Neutrophil (primary cell): ENCODE measurements around the gene F7.
"Not testable (repeated sequence)": the region's sequence is repeated elsewhere in the genome, so short reads cannot be mapped to it uniquely, and the experiment has no call there.

Source experiments
- H3K27ac ChIP-seq: fragments of 200-600 bp; sonication (generic); 2 replicates; pipeline ENCODE4 v1.5.1; 2016; ENCODE audit warnings: mild to moderate bottlenecking, moderate library complexity
- H3K27me3 ChIP-seq: fragments of 200-600 bp; sonication (generic); 2 replicates; pipeline ENCODE4 v1.6.0; 2016; ENCODE audit warnings: mild to moderate bottlenecking
- H3K36me3 ChIP-seq: fragments of 200-600 bp; sonication (generic); 2 replicates; pipeline ENCODE4 v1.5.1; 2017
- H3K4me1 ChIP-seq, 2 experiments: fragments of 200-600 bp in 1 of 2; sonication (generic) in 1 of 2; 1 replicate in 1 of 2; 2 replicates in 1 of 2; pipeline versions ENCODE4 v1.5.1 to v1.6.1; 2013 to 2016; ENCODE audit warnings: low read depth in 1 of 2, low read length in 1 of 2, mild to moderate bottlenecking in 1 of 2, moderate library complexity in 1 of 2; ENCODE audit not compliant: control insufficient read depth in 1 of 2, insufficient read depth in 1 of 2
- H3K4me3 ChIP-seq, 2 experiments: fragments of 200-600 bp in 1 of 2; sonication (generic) in 1 of 2; 1 replicate in 1 of 2; 2 replicates in 1 of 2; pipeline ENCODE4 v1.5.1; 2013 to 2016; ENCODE audit warnings: low read depth in 1 of 2, low read length in 1 of 2, mild to moderate bottlenecking in 1 of 2, moderate library complexity in 1 of 2
- H3K9me3 ChIP-seq: fragments of 200-600 bp; sonication (generic); 2 replicates; pipeline ENCODE4 v1.5.1; 2016
- TF ChIP-seq, protein P1 (sequence below): fragments of 200-600 bp; sonication (generic); IDR thresholded peaks from 2 replicates; pipeline ENCODE4 v1.5.1; 2016; ENCODE audit warnings: antibody characterized with exemption

F7 gene

DNA sequence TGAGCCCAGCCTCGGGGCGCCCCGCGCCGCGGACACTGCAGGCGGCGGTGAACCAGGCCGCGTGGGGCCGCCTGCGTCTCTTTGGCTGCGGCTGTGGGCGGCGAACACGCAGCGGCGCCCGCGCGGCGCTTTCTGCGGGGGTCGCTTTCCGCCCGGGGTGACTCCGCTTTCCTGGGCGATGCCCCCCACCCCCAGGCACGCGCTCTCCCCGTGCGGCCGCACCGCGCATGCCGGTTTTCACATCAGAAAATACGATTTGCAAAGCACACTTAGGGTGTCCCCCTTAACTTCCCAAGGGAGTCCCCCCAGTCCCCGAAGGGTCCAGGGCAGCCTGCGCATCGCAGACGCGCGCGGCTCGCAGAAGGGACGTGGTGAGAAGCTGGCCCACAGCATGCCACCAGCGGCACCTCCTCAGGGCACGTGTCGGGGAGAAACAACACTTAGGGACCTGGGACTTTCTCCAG is 5.3 kb downstream of the F7 start:
- peaks cover 63% of the 10 kb centered on the region for H3K27me3 ChIP-seq
- H3K27ac ChIP-seq = no peak overlapping the region
- no peaks in the 10 kb centered on the region for H3K4me1 ChIP-seq
- H3K9me3 ChIP-seq = peaks cover 4% of the 10 kb centered on the region
- TF ChIP-seq, protein P1, sequence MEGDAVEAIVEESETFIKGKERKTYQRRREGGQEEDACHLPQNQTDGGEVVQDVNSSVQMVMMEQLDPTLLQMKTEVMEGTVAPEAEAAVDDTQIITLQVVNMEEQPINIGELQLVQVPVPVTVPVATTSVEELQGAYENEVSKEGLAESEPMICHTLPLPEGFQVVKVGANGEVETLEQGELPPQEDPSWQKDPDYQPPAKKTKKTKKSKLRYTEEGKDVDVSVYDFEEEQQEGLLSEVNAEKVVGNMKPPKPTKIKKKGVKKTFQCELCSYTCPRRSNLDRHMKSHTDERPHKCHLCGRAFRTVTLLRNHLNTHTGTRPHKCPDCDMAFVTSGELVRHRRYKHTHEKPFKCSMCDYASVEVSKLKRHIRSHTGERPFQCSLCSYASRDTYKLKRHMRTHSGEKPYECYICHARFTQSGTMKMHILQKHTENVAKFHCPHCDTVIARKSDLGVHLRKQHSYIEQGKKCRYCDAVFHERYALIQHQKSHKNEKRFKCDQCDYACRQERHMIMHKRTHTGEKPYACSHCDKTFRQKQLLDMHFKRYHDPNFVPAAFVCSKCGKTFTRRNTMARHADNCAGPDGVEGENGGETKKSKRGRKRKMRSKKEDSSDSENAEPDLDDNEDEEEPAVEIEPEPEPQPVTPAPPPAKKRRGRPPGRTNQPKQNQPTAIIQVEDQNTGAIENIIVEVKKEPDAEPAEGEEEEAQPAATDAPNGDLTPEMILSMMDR = no peak
- H3K36me3 ChIP-seq = no peaks in the 10 kb centered on the region
- H3K4me3 ChIP-seq = no peak overlapping the region

DNA sequence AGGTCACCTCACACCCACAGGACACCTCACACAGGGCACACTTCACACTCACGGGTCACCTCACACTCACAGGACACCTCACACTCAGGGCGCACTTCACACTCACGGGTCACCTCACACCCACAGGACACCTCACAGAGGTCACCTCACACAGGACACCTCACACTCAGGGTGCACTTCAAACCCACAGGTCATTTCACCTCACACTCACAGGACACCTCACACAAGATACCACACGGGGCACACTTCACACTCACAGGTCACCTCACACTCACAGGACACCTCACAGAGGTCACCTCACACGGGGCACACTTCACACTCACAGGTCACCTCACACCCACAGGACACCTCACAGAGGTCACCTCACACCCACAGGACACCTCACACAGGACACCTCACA is 6.2 kb downstream of the F7 start:
- H3K9me3 ChIP-seq, H3K4me1 ChIP-seq, H3K27ac ChIP-seq, H3K36me3 ChIP-seq, H3K4me3 ChIP-seq: not testable (repeated sequence)
- peaks cover 61% of the 10 kb centered on the region for H3K27me3 ChIP-seq

DNA sequence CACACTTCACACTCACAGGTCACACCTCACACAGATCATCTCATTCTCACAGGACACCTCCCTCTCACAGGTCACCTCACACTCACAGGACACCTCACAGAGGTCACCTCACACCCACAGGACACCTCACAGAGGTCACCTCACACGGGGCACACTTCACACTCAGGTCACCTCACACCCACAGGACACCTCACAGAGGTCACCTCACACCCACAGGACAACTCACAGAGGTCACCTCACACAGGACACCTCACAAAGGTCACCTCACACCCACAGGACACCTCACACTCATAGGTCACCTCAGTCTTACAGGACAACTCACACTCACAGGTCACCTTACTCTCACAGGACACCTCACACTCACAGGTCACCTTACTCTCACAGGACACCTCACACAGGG is 6.9 kb downstream of the F7 start:
- not testable (repeated sequence) for H3K36me3 ChIP-seq, H3K4me3 ChIP-seq, H3K27ac ChIP-seq, H3K4me1 ChIP-seq, H3K9me3 ChIP-seq
- H3K27me3 ChIP-seq = peaks cover 61% of the 10 kb centered on the region

DNA sequence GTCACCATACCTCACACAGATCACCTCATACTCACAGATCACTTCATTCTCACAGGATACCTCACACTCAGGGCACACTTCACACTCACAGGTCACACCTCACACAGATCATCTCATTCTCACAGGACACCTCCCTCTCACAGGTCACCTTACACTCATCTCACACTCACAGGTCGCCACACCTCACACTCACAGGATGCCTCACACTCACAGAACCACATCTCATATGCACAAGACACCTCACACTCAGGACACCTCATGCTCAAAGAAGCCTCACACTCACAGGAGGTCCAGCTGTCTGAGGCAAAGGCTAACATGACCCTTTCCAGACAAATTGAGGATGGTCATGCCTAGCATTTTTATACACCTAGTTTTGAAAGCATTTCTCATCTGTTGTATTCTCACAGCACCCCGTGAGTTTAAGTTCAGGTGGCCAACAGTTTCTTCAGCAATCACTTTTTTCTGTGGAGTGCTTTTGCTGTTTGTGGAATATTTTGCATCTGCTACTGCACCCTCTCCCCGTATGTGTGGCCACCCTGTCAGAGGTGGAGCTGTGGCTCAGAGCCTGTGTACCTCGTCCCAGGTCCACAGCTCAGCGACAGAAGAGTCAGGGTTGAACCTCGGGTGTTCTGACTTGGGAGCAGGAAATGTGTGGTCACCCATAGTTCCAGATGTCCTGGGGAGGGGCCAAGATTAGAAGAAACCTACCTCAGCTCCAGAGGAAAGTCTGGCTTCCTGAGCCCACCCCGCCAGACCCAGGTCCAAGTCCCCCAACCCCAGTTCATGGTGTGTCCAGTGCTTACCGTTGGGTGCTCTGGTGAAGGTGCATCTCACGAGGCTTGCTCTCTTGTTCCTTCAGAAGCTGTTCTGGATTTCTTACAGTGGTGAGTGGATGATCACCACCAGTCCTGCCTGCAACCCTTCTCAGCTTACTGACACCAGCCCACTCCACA is 7.6 kb downstream of the F7 start:
- Histone ChIP-seq H3K27ac (no peak overlapping the region), H3K27me3 (peaks cover 61% of the 10 kb centered on the region), H3K4me1 (no peaks in the 10 kb centered on the region), H3K4me3 (no peak overlapping the region), H3K9me3 (peaks cover 4% of the 10 kb centered on the region), H3K36me3 (no peaks in the 10 kb centered on the region)
- TF ChIP-seq, protein P1 = no peak

DNA sequence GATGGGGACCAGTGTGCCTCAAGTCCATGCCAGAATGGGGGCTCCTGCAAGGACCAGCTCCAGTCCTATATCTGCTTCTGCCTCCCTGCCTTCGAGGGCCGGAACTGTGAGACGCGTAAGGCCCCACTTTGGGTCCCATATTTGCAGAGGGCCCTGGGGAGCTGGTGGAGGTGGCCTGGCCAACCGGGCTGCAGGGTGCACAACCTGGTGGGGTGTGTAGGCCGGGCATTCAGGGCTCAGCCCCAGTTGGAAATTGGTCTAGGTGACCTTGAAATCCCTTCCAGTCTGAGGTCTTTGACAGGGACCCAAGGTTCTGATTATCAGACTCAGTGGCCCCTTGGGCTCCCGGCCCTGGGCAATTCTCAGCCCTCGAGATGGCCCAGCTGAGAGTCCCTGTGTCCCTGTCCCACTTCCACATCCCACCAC is 8.3 kb downstream of the F7 start:
- Histone ChIP-seq H3K4me1 (no peaks in the 10 kb centered on the region), H3K27ac (no peak overlapping the region), H3K9me3 (peaks cover 4% of the 10 kb centered on the region), H3K4me3 (no peak overlapping the region), H3K36me3 (no peaks in the 10 kb centered on the region), H3K27me3 (peaks cover 61% of the 10 kb centered on the region)
- TF ChIP-seq, protein P1 = no peak

DNA sequence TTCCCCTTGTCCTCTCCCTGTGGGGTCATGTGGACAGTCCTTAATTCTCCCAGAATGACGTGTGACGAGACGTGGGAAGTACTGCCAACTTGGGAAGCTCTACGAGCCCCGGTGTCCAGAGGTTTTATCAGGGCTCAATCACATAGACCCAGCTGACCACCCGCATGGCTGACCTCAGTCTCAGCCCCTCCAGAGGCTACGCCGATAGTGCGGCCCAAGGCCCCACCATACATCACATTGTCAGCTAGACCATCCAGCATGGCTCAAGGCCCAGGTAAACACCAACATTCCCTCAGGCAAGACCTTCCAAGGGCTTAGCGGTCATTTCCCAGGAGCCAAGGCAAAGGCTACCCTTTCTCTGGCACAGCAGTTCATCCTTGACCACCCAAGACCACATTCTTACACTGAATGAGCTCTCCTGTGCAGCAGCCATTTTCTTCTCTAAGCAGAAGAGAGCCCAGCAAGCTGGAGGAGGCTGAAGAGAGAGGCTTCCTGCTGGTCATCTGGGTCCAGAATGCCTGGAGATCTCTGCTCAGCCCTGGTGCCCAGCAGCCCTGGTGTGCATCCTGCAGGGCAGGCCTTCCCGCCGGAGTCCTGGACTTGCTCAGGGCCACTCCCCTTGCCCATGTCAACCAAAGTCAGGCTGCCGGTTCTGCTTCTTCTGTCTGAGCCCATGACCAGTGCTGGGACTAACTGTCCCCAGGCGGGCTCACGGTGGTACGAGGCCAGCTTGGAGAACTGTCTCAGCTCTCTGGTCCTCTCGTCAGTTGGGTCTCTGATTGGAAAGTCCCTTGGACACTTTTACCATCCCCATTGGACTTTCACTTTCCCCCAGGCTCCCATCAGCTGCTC is 9.1 kb downstream of the F7 start:
- TF ChIP-seq, protein P1 = no peak
- H3K4me3 ChIP-seq = no peak overlapping the region

More for the DNA sequence above, 9.1 kb downstream of the F7 start:
- Histone ChIP-seq H3K36me3 (no peaks in the 10 kb centered on the region), H3K4me1 (no peaks in the 10 kb centered on the region), H3K9me3 (no peaks in the 10 kb centered on the region), H3K27me3 (peaks cover 53% of the 10 kb centered on the region), H3K27ac (no peak overlapping the region)
